ENCODE measurements around the gene RYR1. TPM values are rescaled to one million over a fixed set of nuclear protein-coding genes. Genes with fewer than 3 reads are reported as not detected.

Gene RYR1
- total RNA-seq, 1 experiment from 2014 or later, result 4.1 TPM

DNA sequence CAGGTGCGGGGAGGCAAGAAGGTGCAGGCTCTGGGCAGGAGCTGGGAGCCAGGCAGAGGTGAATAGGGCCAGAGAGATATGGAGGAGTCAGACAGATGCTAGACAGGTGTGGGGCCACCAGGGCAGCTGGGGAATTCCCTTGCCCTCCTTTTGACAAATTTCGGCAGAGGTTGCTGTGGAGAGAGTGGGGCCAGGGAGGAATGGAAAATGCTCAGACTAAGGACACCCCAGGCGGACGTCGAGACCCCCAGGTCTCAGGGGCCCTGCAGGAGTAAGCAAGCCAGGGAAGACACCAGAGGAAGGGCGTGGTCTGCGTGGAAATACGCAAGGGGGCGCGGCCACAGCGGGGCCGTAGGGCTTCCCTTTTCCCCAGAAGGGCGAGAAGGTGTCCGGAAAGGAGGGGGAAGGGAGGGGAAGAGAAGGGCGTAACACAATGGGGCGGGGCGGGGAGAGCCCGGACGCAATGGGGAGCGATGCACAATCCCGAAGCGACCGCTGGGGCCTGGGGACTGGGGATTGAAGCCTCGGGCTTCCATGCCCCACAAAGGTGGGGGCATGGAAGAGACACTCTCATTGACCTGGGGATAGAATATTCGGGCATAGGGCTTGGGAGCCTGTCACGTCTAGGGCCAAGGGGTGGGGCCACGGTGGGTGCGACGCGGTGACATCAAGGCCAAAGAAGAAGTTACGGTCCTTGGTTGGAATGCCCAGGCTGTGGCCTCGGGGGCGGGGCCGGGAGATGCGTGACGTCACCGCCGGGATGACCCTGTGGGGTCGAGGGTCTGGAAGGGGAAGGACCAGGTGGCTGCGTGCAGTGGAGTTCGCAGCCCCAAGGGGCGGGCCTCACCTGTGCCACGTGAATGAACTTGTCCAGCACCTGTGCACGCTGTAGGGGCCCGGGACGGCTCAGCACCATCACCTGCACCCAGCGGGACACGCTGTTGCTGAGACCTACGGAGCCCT lies 15.7 kb upstream of the RYR1 start:
- no TSS peak for BruUV-seq (replicated peaks)
- peak overlapping the region; percentile 56 for H2AFZ ChIP-seq (ENCODE audit: low read depth, low read length, poor library complexity, severe bottlenecking)
- H4K20me1 ChIP-seq (ENCODE audit: insufficient read depth), result no peaks in the 10 kb centered on the region
- no peaks in the 10 kb centered on the region for H3K9me3 ChIP-seq (ENCODE audit: control insufficient read depth in 1 of 2, insufficient read depth in 1 of 2, low read depth in 1 of 2, low read length in 2 of 2)
- no peaks in the 10 kb centered on the region for H3K27me3 ChIP-seq (ENCODE audit: insufficient read depth, low read length)
- TF ChIP-seq EZH2 (IDR thresholded peaks at IDR 0.05) (no peak), CEBPB (IDR thresholded peaks at IDR 0.05; ENCODE audit: low read depth) (no peak), POLR2A (IDR thresholded peaks at IDR 0.05; ENCODE audit: borderline replicate concordance, extremely low read depth, insufficient read depth, insufficient read length) (peak; percentile 30), POLR2AphosphoS5 (IDR thresholded peaks at IDR 0.05; ENCODE audit: low read depth, low read length) (no peak), TCF7L2 (IDR thresholded peaks at IDR 0.05; ENCODE audit: borderline replicate concordance, extremely low read depth, insufficient read depth, insufficient read length) (peak; percentile 92), CBX3 (IDR thresholded peaks at IDR 0.05; ENCODE audit: low read depth) (no peak)
- TF ChIP-seq, protein P1, sequence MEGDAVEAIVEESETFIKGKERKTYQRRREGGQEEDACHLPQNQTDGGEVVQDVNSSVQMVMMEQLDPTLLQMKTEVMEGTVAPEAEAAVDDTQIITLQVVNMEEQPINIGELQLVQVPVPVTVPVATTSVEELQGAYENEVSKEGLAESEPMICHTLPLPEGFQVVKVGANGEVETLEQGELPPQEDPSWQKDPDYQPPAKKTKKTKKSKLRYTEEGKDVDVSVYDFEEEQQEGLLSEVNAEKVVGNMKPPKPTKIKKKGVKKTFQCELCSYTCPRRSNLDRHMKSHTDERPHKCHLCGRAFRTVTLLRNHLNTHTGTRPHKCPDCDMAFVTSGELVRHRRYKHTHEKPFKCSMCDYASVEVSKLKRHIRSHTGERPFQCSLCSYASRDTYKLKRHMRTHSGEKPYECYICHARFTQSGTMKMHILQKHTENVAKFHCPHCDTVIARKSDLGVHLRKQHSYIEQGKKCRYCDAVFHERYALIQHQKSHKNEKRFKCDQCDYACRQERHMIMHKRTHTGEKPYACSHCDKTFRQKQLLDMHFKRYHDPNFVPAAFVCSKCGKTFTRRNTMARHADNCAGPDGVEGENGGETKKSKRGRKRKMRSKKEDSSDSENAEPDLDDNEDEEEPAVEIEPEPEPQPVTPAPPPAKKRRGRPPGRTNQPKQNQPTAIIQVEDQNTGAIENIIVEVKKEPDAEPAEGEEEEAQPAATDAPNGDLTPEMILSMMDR (IDR thresholded peaks at IDR 0.05 in 2 of 3, conservative IDR thresholded peaks at IDR 0.05 in 1 of 3; ENCODE audit: borderline replicate concordance in 1 of 3, insufficient read depth in 1 of 3, low read depth in 2 of 3, low read length in 2 of 3), result 0 out of 6 replicates have a peak, but pooled peaks of 1 of the 3 experiments have one; percentile 2
- ChIA-PET CTCF (no interaction called here), RAD21 (ENCODE audit: low non-redundant PET in 1 of 2, low total read pairs in 2 of 2, uncharacterized antibody in 2 of 2, unreplicated experiment in 2 of 2) (no interaction called here), POLR2A (interaction anchor here (0.6 kb wide), 1 partner anchor 15 kb away, joined by 3 read pairs; no protein-coding TSS in a partner anchor)
- H3K36me3 ChIP-seq (ENCODE audit: control insufficient read depth in 1 of 2, insufficient read depth in 2 of 2, low read length in 2 of 2), result no peaks in the 10 kb centered on the region
- no peaks in the 10 kb centered on the region for H3K79me2 ChIP-seq (ENCODE audit: insufficient read depth, low read length)
- peak overlapping the region; percentile 21 for H3K27ac ChIP-seq (ENCODE audit: low read depth, low read length)
- ATAC-seq (peak; percentile 93), DNase-seq (ENCODE audit: low read depth, low spot score) (peak; percentile 66)
- intact Hi-C loops (cut with micrococcal nuclease), result no loop called here
- peaks cover 14 to 16% of the 10 kb centered on the region in 2 experiments; a peak in 3 of 4 replicates for H3K4me1 ChIP-seq (ENCODE audit: control insufficient read depth in 1 of 2, insufficient read depth in 2 of 2, low read length in 2 of 2)
- H3K9me2 ChIP-seq (ENCODE audit: insufficient read depth), result no peaks in the 10 kb centered on the region
- H3K4me2 ChIP-seq (ENCODE audit: low read length), result peak overlapping the region; percentile 94
- peak overlapping the region; percentile 36 to 57 for H3K4me3 ChIP-seq (replicated peaks in 1 of 2; ENCODE audit: low read depth in 1 of 2, low read length in 2 of 2)
- H3K9ac ChIP-seq (ENCODE audit: low read length), result peak overlapping the region; percentile 43

Measured in HCT116 (cell line).